ENCODE results near the gene ZNF296.

Gene ZNF296

GRCh38 chr19:45023048-45023447, 53.2 kb downstream of the ZNF296 start:
- DNase-seq (ENCODE audit: low read depth in 2 of 2): no peak

DNA sequence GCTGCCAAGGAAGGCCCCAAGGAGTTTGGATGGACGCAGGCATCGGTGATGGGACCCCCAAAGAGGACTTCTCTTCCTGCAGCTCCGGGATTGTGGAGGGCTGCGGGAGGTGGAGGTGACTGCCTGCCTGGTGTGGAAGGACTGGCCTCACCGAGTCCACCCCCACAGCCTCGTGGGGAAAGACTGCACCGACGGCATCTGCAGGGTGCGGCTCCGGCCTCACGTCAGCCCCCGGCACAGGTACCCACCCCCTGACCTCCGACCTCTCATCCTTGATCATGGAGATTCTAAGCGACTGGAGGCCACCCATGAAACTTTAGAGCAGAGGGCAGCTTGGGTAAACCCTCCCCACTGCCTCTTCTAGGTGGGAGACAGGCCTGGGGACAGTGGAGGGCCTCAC, 54.3 kb downstream of the ZNF296 start:
- no peak for DNase-seq (ENCODE audit: low read depth in 2 of 2)
